HG02623 (cell line): ENCODE results near the gene CIITA.
"Not testable (repeated sequence)": the region's sequence is repeated elsewhere in the genome, so short reads cannot be mapped to it uniquely, and the experiment has no call there.

Experiments used
- ATAC-seq: cut with Tn5 transposase; IDR thresholded peaks from one replicate; pipeline ENCODE4 v1.9.1; 2021; ENCODE audit warnings: moderate library complexity; ENCODE audit not compliant: unreplicated experiment

The CIITA gene

GRCh38 chr16:10918294-10919002 is 41.4 kb downstream of the CIITA start:
- peak; percentile 57 for ATAC-seq

GRCh38 chr16:10919003-10919351 is 42.0 kb downstream of the CIITA start:
- no peak for ATAC-seq

- ATAC-seq, result no peak
Measured at GRCh38 chr16:10920726-10921427, 43.9 kb downstream of the CIITA start.

GRCh38 chr16:10921536-10922327 is 44.7 kb downstream of the CIITA start:
- ATAC-seq, result no peak

DNA sequence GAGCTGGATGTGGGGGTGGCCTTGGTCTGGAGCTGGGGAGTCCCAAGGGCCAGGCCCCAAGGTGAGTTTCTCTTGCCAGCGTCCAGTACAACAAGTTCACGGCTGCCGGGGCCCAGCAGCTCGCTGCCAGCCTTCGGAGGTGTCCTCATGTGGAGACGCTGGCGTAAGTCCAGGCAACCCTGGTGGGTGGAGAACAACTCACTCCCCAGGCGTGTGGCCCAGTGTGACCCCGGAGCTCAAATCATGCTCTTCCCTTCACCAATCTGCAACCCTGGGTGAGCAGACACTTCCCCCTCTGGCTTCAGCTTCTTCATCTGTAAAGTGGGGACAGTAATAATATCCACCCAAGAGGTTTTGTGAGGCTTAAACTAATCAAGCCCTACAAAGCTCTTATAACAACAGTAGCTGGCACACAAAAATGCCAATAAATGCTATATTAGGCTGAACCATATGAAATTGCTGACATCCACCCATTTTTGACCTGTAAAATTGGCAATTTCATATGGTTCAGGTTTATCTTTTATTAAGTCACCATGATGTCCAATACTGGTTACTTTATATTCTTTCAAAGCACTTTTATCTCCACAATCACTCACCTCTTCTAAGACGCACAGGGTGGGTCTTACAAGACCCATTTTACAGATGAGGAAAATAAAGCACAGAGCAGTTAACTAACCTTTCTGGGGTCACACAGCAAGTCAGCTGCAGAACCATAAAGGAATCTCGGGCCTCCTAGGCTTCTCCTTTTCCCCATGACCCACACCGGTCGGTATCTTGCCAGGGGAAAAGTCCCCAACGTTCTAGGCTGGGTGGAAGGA is 45.5 kb downstream of the CIITA start:
- no peak for ATAC-seq

DNA sequence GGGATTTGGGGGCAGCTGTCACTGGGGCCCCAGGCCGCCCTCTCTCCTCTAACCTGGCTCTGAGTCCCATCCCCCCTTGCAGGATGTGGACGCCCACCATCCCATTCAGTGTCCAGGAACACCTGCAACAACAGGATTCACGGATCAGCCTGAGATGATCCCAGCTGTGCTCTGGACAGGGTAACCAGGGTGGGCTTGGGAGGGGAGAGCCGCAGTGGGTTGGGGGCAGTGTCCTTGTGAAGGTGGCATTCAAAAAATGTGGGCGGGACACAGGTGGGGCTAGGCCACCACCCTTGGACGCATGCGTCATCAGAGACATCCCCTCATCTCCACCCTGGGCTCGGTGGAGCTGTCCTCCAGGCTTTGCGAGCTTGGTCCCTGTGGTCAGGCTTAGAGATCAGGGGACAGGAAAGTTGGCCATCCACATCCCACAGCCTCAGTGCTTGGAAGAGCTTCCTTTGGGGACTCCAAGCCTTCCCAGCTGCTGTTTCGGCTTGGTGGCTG is 46.2 kb downstream of the CIITA start:
- ATAC-seq, result no peak

DNA sequence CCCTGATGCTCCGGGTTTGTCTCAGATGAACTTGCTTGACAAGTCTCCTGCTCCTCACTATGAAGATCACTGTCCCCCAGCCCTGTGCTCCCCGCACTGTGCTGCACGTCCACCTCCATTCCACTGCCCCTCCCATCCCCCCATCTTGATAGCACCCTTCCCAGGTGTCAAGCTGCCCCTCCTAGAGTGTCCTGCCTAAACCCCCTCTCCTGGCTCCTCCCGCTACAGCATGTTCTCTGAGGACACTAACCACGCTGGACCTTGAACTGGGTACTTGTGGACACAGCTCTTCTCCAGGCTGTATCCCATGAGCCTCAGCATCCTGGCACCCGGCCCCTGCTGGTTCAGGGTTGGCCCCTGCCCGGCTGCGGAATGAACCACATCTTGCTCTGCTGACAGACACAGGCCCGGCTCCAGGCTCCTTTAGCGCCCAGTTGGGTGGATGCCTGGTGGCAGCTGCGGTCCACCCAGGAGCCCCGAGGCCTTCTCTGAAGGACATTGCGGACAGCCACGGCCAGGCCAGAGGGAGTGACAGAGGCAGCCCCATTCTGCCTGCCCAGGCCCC is 46.7 kb downstream of the CIITA start:
- ATAC-seq, result no peak

DNA sequence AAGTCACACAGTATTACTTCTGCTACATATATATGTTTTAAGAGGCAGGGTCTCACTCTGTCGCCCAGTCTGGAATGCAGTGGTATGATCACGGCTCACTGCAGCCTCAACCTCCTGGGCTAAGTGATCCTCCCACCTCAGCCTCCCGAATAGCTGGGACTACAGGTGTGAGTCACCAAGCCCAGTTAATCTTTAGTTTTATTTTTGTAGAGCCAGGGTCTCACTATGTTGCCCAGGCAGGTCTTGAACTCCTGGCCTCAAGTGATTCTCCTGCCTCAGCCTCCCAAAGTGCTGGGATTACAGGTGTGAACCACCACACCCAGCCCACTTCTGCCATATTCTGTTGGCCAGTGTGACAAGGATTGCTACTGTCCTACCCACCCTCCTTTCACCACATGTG is 48.3 kb downstream of the CIITA start:
- ATAC-seq, result not testable (repeated sequence)

DNA sequence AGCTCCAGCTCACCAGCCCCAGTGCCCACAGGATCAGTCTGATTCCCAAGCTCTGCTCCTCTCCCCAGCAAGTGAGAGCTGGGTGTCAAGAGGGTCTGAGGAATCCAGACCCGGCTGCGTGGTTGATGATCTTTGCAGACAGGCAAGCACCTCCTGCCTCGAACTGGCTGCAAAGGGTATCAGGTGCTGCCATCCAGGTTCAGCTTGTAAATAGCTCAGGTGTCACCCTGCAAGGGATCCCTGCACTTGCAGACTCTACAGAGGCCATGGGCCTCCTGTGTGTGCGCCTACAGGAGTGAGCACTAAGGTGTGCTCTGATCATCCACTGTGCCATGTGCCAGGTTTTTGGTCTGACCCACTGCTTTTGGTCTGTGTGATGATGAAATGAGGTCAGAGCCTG is 49.1 kb downstream of the CIITA start:
- no peak for ATAC-seq

- ATAC-seq, result no peak
Measured at GRCh38 chr16:10926867-10927266, 49.9 kb downstream of the CIITA start.

DNA sequence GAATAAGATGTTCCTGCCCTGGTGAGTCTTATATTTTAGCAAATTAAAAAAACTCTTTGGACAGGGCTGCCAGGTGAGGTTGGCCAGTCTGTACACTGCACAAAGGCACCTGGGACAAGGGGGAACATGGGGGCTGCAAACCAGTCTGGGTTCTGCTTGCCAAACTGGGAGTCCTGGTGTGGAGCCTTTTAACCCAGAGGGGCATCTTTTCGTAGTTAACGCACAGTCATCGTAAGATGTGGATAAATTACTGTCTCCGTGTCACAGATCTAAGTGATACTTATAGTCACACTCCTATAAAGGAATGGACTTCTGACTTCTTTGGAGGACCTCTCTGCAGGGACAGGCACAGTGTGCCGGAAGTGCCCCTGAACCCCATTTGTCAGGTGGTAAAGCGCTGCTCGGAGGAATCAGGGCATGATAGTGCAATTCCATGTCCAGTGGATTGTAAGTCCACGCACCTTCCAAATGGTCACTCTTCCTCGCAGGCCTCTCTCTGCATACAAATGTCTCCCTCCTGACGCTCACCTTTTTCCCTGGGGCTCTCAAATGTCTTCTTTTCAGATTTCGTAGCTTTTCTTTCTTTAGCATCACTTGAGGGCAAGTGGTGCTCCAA is 50.6 kb downstream of the CIITA start:
- no peak for ATAC-seq

DNA sequence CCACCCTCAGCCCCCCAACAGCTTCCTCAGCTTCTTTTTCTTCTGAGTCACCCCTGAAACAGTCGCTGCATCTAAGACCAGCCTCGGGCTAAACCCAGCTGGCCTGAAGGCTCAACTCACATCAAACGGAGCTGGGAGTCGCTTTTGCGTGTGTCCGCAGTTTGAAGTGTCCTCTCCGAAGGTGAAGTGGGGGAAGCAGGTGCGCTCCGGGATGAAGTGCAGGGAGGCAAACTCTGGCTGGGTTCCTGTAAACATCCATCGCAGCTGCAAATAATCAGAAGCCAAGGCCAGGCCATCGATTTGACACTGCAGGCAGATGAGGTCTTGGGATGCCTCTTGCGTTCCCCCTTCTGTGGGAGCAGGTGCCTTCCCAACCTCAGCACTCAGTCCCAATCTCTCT is 52.1 kb downstream of the CIITA start:
- ATAC-seq, result not testable (repeated sequence)

- ATAC-seq, result no peak
Measured at GRCh38 chr16:10929853-10930754, 53.1 kb downstream of the CIITA start.

DNA sequence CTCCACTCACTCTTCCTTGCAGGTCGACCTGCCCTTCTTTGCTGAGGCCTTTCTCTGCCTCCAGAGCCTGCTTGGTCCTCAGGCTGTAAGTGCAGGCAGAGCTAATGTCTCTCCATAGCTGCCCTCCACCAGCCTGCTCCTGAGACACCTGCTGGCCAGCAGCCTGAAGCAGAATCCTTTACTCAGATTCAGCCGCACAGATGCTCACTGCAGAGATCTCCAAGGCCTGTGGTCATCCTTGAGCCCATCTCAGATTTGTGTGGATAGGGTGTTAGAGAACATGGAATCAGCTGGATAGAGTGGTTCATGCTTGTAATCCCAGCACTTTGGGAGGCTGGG is 53.7 kb downstream of the CIITA start:
- ATAC-seq, result no peak

DNA sequence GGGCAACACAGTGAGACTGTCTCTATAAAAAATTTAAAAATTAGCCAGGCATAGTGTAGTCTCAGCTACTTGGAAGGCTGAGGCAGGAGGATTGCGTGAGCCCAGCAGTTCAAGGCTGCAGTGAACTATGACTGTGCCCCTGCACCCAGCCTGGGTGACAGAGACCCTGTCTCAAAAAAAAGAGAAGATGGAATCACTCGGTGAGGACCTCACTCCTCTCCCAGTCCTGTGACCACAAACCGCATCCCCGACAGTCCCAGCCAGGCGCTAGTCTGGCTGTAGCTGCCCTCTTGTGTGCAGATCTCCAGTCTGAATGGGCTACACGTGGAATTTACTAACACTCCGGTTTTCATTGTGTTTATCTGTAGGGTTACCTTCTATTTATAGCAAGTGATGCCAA is 54.1 kb downstream of the CIITA start:
- no peak for ATAC-seq

DNA sequence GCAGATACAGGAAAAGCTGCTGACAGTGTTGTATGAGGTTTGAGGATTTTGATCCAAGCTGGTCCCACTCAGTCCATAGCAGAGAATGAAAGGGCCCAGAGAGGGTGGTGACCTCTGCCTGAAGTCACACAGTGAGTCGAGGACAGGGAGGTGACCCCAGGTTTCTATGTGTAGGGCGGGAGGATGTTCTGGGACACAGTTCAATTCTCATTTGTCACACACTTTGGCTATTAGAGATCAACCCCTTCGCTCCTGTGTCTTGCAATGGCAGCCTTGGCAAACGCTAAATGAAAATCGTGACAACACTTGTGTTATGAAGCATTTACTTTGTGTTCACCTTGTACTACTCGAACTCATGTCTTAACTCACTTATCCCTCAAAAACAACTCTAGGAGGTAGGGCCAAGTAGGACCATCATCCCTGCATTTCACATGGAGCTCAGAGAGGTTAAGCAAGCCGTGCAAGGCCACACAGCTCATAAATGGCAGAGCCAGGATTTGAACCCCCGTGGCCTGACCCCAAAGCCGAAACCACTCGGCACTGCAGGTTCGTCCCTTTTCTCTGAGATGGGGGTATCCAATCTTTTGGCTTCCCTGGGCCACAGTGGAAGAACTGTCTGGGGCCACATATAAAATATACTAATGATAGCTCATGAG is 55.1 kb downstream of the CIITA start:
- no peak for ATAC-seq

- ATAC-seq, result no peak
Measured at GRCh38 chr16:10932959-10933710, 56.1 kb downstream of the CIITA start.

DNA sequence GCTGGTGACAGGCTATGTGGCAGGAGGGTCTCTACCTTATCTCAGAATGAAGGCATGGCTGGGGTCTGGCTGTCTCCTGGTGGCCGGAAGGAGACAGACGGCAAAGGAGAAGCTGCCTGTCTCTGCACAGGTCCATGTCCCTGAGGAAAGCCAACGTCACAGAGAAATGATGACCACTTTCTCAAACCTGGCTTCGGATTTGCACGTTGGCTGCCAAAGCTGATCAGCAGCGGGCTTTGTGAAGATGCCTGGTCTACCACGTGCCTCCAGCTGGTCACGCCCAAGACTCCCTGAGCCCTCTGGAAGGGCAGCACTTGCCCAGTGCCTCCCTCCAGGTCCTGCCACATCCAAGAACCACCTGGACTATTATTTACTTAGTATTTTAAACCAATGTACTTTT is 56.9 kb downstream of the CIITA start:
- no peak for ATAC-seq
